ENCODE measurements around the gene LGALS4. TPM values are rescaled to one million over a fixed set of nuclear protein-coding genes. Genes with fewer than 3 reads are reported as not detected.

Gene LGALS4
- total and polyA plus RNA-seq, 2 experiments from 2014 or later = 0.87 TPM; not detected in 1

GRCh38 chr19:38785187-38785699, 27.5 kb downstream of the LGALS4 start:
- Histone ChIP-seq H3K4me3 (no peak overlapping the region), H3F3A (replicated peaks; ENCODE audit: low read depth) (no peaks in the 10 kb centered on the region), H3K9me2 (ENCODE audit: insufficient read depth) (no peaks in the 10 kb centered on the region), H2AFZ (no peak overlapping the region), H3K27me3 (ENCODE audit: insufficient read depth) (0 out of 2 replicates have a peak, but pooled peaks cover 2% of the 10 kb centered on the region), H3K4me2 (no peak overlapping the region), H4K20me1 (replicated peaks; ENCODE audit: insufficient read depth) (no peaks in the 10 kb centered on the region), H3K27ac (ENCODE audit: low read depth) (no peak overlapping the region), H3K79me2 (replicated peaks; ENCODE audit: insufficient read depth) (no peaks in the 10 kb centered on the region), H3K4me1 (ENCODE audit: insufficient read depth) (no peaks in the 10 kb centered on the region), H3K36me3 (ENCODE audit: insufficient read depth) (no peaks in the 10 kb centered on the region)
- Mint-ChIP-seq H3K36me3 (ENCODE audit: low read depth) (no peaks in the 10 kb centered on the region), H3K9me3 (no peaks in the 10 kb centered on the region; the same call in 2 of the 3 replicates), H3K4me1 (no peaks in the 10 kb centered on the region; the same call in 2 of the 3 replicates), H3K4me3 (no peak overlapping the region), H3K27ac (no peak overlapping the region), H3K27me3 (ENCODE audit: insufficient read depth, low read depth, poor library complexity) (peaks cover 6% of the 10 kb centered on the region)
- ATAC-seq = no peak
- TF ChIP-seq ZNF331 (CRISPR knock-in tag; IDR thresholded peaks at IDR 0.05; ENCODE audit: low read depth) (no peak), CREB1 (CRISPR knock-in tag; IDR thresholded peaks at IDR 0.05; ENCODE audit: low read depth) (no peak), POLR2AphosphoS5 (IDR thresholded peaks at IDR 0.05; ENCODE audit: low read depth) (no peak), JUNB (IDR thresholded peaks at IDR 0.05; ENCODE audit: unreplicated experiment) (no peak), ZNF114 (CRISPR knock-in tag; IDR thresholded peaks at IDR 0.05) (no peak), ETS1 (IDR thresholded peaks at IDR 0.05) (no peak), STAT1 (IDR thresholded peaks at IDR 0.05; ENCODE audit: unreplicated experiment) (no peak), ZNF462 (CRISPR knock-in tag; IDR thresholded peaks at IDR 0.05) (no peak), EZH2 (IDR thresholded peaks at IDR 0.05; ENCODE audit: low read depth, unreplicated experiment) (no peak)
- TF ChIP-seq, protein P1, sequence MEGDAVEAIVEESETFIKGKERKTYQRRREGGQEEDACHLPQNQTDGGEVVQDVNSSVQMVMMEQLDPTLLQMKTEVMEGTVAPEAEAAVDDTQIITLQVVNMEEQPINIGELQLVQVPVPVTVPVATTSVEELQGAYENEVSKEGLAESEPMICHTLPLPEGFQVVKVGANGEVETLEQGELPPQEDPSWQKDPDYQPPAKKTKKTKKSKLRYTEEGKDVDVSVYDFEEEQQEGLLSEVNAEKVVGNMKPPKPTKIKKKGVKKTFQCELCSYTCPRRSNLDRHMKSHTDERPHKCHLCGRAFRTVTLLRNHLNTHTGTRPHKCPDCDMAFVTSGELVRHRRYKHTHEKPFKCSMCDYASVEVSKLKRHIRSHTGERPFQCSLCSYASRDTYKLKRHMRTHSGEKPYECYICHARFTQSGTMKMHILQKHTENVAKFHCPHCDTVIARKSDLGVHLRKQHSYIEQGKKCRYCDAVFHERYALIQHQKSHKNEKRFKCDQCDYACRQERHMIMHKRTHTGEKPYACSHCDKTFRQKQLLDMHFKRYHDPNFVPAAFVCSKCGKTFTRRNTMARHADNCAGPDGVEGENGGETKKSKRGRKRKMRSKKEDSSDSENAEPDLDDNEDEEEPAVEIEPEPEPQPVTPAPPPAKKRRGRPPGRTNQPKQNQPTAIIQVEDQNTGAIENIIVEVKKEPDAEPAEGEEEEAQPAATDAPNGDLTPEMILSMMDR (conservative IDR thresholded peaks at IDR 0.05; ENCODE audit: low read depth in 2 of 2) = no peak
- TF ChIP-seq, protein P2, sequence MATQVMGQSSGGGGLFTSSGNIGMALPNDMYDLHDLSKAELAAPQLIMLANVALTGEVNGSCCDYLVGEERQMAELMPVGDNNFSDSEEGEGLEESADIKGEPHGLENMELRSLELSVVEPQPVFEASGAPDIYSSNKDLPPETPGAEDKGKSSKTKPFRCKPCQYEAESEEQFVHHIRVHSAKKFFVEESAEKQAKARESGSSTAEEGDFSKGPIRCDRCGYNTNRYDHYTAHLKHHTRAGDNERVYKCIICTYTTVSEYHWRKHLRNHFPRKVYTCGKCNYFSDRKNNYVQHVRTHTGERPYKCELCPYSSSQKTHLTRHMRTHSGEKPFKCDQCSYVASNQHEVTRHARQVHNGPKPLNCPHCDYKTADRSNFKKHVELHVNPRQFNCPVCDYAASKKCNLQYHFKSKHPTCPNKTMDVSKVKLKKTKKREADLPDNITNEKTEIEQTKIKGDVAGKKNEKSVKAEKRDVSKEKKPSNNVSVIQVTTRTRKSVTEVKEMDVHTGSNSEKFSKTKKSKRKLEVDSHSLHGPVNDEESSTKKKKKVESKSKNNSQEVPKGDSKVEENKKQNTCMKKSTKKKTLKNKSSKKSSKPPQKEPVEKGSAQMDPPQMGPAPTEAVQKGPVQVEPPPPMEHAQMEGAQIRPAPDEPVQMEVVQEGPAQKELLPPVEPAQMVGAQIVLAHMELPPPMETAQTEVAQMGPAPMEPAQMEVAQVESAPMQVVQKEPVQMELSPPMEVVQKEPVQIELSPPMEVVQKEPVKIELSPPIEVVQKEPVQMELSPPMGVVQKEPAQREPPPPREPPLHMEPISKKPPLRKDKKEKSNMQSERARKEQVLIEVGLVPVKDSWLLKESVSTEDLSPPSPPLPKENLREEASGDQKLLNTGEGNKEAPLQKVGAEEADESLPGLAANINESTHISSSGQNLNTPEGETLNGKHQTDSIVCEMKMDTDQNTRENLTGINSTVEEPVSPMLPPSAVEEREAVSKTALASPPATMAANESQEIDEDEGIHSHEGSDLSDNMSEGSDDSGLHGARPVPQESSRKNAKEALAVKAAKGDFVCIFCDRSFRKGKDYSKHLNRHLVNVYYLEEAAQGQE (IDR thresholded peaks at IDR 0.05; ENCODE audit: unreplicated experiment) = no peak
- DNase-seq (ENCODE audit: low spot score) = no peak

Data from GM23338 (cell line).